ENCODE results near the gene ETNK2.

ETNK2 gene, protein sequence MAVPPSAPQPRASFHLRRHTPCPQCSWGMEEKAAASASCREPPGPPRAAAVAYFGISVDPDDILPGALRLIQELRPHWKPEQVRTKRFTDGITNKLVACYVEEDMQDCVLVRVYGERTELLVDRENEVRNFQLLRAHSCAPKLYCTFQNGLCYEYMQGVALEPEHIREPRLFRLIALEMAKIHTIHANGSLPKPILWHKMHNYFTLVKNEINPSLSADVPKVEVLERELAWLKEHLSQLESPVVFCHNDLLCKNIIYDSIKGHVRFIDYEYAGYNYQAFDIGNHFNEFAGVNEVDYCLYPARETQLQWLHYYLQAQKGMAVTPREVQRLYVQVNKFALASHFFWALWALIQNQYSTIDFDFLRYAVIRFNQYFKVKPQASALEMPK
- total RNA-seq, result 4.2 to 10.7 (median 8.0) reads per million in 4 donors

GRCh38 chr1:204151552-204152309, at the start of gene ETNK2:
Gene ETNK2 (minus strand): TSS chr1:204152044. CDS start chr1:204151852, 192 bp downstream.
- DNase-seq, result peak in 4 of 5 donors; percentile 45 to 65 (median 52)

DNA sequence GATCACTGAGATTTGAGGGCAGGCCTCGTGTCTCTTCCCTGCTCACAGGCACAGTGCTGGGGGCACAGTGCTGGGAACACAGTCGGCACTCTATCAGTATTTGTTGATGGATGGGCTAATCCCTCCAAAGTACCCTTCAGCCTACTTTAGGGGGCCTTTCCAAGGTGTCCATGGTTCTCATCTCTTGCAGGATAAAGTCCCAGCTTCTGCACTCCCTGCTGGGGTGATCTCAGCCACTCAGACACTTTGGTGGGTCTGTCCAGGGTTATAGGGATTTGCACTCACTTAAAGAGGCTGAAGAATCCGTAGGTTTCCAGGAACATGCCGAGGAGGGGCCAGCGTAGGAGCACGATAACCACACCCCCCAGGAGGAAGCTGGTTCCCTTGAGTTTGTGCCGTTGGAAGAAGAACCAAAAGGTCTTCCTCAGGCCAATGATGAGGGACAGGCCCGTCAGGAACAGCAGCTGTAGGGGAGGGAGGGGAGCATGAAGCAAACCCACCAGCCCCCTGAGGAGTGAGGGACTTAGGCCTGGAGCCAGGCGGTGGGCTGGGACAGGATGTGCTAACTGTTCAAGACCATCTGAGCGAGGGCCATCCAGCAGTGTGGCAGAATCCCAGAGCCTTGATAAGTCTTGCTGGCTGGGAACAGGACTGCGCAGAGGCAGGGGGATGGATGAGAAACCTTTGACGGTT, 49.6 kb upstream of the ETNK2 start:
- DNase-seq, result no peak

GRCh38 chr1:204199579-204199978, 47.7 kb upstream of the ETNK2 start:
- DNase-seq, result no peak

- no peak for DNase-seq
Measured at GRCh38 chr1:204198348-204199340, 46.8 kb upstream of the ETNK2 start.

DNA sequence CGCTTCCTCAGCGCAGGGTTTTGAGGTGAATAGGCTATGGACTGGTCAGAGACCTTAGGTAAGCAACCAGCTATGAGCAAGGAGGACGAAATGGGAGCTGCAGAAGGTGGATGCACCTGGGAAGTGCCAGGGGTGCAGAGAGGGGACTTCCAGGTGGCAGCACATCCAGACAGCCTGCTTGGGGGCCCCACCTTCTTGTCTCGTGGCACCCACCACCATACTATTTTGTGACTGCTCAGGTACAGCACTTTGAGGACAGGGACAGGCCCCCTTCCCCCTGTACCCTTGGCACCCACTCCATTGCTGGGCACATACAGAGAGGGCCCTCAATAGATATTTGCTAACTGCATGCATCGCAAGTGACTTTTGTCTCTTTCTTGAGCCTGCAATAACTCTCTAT, 45.2 kb upstream of the ETNK2 start:
- DNase-seq, result no peak

- DNase-seq, result no peak
Measured at GRCh38 chr1:204196068-204196795, 44.4 kb upstream of the ETNK2 start, which contains the start of gene KISS1. Gene KISS1 (minus strand): TSS chr1:204196491. CDS start chr1:204192876, 3,615 bp downstream.

GRCh38 chr1:204194771-204195170, 42.9 kb upstream of the ETNK2 start:
- DNase-seq, result no peak

GRCh38 chr1:204194080-204194479, 42.2 kb upstream of the ETNK2 start:
- no peak for DNase-seq

DNA sequence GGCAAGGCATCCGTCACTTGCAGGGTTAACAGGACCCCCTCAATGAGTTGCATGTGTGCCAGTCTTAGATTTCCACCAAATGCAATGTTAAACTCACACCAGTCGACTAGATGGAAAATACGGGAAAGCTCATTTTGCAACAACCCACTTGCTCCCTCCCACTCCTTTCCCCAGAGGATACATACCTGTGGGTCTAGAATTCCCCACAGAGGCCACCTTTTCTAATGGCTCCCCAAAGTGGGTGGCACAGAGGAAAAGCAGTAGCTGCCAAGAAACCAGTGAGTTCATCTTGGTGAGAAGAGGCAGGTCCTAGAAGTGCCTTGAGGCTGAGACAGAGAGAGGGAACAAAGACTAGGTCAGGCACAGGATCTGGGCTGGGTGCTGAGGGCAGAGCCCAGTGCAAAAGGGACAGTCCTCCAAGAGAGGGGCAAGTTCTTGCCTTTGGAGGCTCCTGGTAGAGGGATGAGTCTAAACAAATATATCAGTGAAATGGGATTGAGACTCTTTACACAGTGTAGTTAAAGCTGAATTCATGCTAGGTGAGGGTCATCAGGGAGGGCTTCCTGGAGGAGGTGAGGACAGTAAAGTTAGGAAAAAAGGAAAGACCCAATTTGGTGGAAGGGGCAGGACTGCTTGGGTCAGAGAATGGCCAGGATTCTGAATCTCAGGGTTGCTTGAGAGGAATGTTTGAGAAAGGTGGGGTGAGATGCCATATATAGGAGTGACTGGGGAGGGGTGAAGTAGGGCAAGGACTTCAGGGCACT, 40.9 kb upstream of the ETNK2 start:
- no peak for DNase-seq

DNA sequence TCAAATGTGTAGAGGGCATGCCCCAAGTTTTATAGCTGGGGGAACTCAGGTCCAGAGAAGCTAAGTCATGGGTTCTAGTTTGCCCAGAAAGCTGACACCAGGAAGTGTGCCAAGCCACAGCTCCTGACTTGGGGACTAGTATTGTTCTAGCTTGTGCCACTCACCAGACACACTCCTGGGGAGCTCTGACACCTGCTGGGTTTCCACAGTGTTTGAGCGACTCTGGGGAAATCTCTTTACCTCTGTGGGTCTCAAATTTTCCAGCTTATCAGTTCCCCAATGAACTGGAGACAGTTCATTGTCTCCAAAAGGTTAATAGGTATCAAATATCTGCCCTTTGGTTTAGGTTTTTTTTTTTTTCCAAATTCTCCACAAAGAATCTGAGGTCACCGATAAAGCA, 40.2 kb upstream of the ETNK2 start:
- no peak for DNase-seq

- no peak for DNase-seq
Measured at GRCh38 chr1:204191456-204191855, 39.6 kb upstream of the ETNK2 start.

DNA sequence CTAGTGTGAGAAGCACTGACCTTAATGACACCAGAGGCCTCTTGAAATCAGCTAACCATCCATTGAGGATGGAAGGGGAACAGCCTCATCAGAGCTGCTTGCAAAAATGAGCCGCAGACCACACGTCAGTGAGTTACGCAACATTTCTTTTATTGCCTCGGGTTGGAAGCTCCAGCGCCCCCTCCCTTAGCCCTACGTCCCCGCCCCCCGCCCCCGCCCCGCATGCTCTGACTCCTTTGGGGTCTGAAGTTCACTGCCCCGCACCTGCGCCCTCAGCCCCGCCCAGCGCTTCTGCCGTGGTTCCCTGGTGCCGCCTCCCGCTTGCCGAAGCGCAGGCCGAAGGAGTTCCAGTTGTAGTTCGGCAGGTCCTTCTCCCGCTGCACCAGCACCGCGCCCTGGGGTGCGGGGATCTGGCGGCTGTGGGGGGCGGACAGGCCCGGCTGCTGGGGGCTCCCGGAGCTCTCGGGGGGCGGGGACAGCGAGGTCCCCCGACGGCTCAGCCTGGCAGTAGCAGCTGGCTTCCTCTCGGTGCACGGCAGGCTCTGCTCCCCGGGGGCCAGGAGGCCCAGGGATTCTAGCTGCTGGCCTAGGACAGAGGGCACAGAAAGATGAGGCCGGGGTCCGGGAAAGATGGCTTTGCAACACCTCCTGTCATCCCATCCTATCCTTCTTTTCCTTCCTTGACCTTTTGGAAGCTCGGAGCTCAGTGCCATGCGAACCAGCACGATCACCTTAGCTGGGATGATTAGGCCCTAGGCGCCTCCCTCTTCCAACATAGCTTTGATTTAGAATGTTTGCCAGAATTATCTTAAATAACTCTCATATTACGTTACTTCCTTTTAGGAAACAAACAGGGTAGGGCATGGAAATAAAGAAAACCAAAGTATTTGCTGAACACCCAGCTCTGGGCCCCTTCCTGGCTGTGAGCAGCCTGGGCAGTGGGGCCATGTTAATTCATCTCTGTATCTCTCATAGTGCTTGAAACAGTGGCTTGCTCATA, 38.7 kb upstream of the ETNK2 start:
- DNase-seq, result peak in 1 of 5 donors; percentile 4

DNA sequence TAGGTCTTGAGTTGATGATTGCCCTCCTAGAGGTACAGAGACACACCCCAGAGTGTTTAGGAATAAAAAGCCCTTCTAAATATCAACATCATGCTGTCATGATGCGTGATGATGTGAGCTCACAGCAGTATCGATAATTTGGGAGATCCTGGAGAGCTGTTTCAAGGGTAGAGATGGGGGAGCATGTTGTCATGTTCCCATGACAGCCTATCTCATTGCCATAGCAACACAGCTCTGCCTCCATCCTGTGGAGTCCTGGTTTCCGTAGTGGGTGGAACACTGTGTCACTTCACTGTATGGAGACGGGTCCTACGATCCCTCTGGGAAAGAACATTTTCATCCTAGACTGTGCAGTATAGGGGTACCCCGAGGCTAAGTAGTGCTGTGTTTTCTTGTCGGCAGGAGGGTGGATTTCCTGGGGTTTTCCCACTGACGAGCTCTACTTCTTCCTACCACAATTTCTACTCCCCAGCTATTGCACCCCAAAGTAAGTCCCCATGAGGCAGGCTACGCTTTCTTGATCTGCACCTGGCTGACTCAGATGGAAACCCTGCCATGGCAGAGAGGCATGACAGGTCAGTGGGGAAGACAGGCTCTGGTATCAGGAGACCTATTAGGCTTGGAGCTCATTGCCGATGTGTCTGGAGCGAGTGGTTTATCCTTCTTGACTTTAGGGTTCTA, 37.3 kb upstream of the ETNK2 start:
- DNase-seq, result no peak

DNA sequence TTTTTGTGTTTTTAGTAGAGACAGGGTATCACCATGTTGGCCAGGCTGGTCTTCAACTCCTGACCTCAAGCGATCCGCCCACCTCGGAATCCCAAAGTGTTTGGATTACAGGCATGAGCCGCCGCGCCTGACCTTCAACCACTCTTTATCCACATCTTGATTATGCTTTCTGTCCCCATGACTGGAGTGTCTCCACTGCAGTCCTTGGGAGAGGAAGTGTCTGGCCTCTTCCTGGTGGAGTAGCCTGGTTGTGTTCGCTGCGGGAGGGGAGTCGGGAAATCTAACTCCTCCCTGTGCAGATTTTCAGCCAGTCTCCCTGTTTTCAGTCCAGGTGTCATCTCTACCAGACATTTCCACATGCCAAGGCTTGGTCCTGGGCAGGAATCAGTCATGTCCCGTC, 34.8 kb upstream of the ETNK2 start:
- DNase-seq, result no peak

- DNase-seq, result no peak
Measured at GRCh38 chr1:204181116-204181515, 29.3 kb upstream of the ETNK2 start.

DNA sequence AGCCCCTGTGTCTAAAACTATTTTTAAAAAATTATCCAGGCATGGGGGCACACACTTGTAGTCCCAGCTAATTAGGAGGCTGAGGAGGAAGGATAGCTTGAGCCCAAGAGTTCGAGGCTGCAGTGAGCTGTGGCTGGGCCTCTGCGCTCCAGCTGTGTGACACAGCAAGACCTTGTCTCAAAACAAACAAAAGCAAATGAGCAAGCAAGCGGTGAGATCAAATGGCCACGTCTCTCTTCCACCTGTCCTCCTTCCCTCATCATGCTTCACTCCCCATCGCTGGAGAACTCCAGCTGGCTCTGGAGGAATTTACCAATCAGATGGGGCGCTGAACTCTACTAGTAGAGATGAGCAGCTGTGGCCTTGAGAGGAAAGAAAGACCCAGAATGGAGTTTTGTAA, 28.3 kb upstream of the ETNK2 start:
- DNase-seq, result no peak

GRCh38 chr1:204178487-204179281, 26.8 kb upstream of the ETNK2 start:
- DNase-seq, result no peak

GRCh38 chr1:204177133-204177532, 25.3 kb upstream of the ETNK2 start:
- DNase-seq, result no peak

Data from T-helper 1 cell (primary cell).